Activated CD8-positive, alpha-beta T cell treated with anti-CD3 and anti-CD28 coated beads for 36 hours (primary cell): Measurements from ENCODE around the gene KLF1. TPM values are rescaled to one million over a fixed set of nuclear protein-coding genes. Genes with fewer than 3 reads are reported as not detected.

Experiments used
- ATAC-seq: fragments of 200-7000 bp; cut with Tn5 transposase; one replicate; pipeline ENCODE4 v1.10.0; 2021; ENCODE audit warnings: mild to moderate bottlenecking, moderate library complexity
- CTCF ChIA-PET: fragments of 350-600 bp; sonication (Branson Sonifier 250); formaldehyde crosslinking; loops from one replicate; lab custom pipeline; 2021; ENCODE audit warnings: antibody characterized with exemption; lab: Charles Lee
- POLR2A ChIA-PET: fragments of 350-600 bp; sonication (Branson Sonifier 250); formaldehyde crosslinking; loops from one replicate; lab custom pipeline; 2021; ENCODE audit warnings: antibody characterized with exemption; lab: Charles Lee
- DNase-seq: peaks from one replicate; pipeline ENCODE4 v3.0.0-alpha.2; 2020
- H3K27ac Mint-ChIP-seq: one replicate; pipeline ENCODE4 v1.8.0; 2021; ENCODE audit warnings: mild to moderate bottlenecking, mixed read lengths
- H3K27me3 Mint-ChIP-seq: one replicate; pipeline ENCODE4 v1.8.0; 2021; ENCODE audit warnings: mixed read lengths
- H3K36me3 Mint-ChIP-seq: one replicate; pipeline ENCODE4 v1.8.0; 2021; ENCODE audit warnings: low read depth, mixed read lengths
- H3K4me1 Mint-ChIP-seq: one replicate; pipeline ENCODE4 v1.8.0; 2021; ENCODE audit warnings: low read depth, mixed read lengths
- H3K4me3 Mint-ChIP-seq: one replicate; pipeline ENCODE4 v1.8.0; 2021; ENCODE audit warnings: mild to moderate bottlenecking, moderate library complexity, mixed read lengths
- H3K9me3 Mint-ChIP-seq: one replicate; pipeline ENCODE4 v1.8.0; 2021; ENCODE audit warnings: mixed read lengths
- CTCF ChIP-seq: fragments of 200-600 bp; IDR thresholded peaks from one replicate; pipeline ENCODE4 v1.8.0; 2022; ENCODE audit warnings: antibody characterized with exemption, mild to moderate bottlenecking
- intact Hi-C: fragments of 100-400 bp; cut with micrococcal nuclease; formaldehyde crosslinking; loops from one replicate; pipeline ENCODE4 v1.10.0; 2022
- total RNA-seq, 2 experiments: library from RNA; stranded (reverse); gene quantifications; one replicate each; pipeline ENCODE4 v1.2.3, GENCODE V29; 2021

KLF1 gene
- total RNA-seq, 2 experiments from 2014 or later = 0.32 to 0.38 TPM

- no peak for TF ChIP-seq CTCF
- Mint-ChIP-seq H3K36me3 (peaks cover 30% of the 10 kb centered on the region), H3K9me3 (peaks cover 7% of the 10 kb centered on the region), H3K4me3 (no peak overlapping the region), H3K27ac (no peak overlapping the region), H3K4me1 (peaks cover 7% of the 10 kb centered on the region), H3K27me3 (no peaks in the 10 kb centered on the region)
- ATAC-seq (no peak), DNase-seq (no peak)
- CTCF ChIA-PET = interaction anchor here (1.2 to 2.4 kb wide), 3 partner anchors 11 to 187 kb away, joined by 3 to 12 read pairs (median 7); no protein-coding TSS in a partner anchor
- POLR2A ChIA-PET = interaction anchor here (1.0 to 1.9 kb wide), 6 partner anchors 8 to 260 kb away, joined by 3 to 9 read pairs (median 3); partner anchors contain the start of genes DNASE2, GCDH and GET3
- intact Hi-C loops = no loop called here
Observed at GRCh38 chr19:12873891-12874745, 12.9 kb downstream of the KLF1 start.

- intact Hi-C loops = no loop called here
- ChIA-PET POLR2A (interaction anchor here (0.5 to 1.9 kb wide), 10 partner anchors 9 to 1836 kb away, joined by 3 to 9 read pairs (median 3); partner anchors contain the start of genes DNASE2, GCDH, GET3 and JUNB), CTCF (interaction anchor here (0.9 to 2.4 kb wide), 9 partner anchors 8 to 188 kb away, joined by 3 to 12 read pairs (median 5); partner anchors contain the start of gene DNASE2)
- H3K4me3 Mint-ChIP-seq = peak overlapping the region; percentile 35
- TF ChIP-seq CTCF = no peak
- peak; percentile 88 for DNase-seq
- no peaks in the 10 kb centered on the region for H3K27me3 Mint-ChIP-seq
- no peak overlapping the region for H3K27ac Mint-ChIP-seq
- peak; percentile 86 for ATAC-seq
- H3K9me3 Mint-ChIP-seq = peaks cover 7% of the 10 kb centered on the region
- peaks cover 7% of the 10 kb centered on the region for H3K4me1 Mint-ChIP-seq
- H3K36me3 Mint-ChIP-seq = peaks cover 25% of the 10 kb centered on the region
Observed at GRCh38 chr19:12872941-12873890, 13.8 kb downstream of the KLF1 start.

- Mint-ChIP-seq H3K9me3 (peaks cover 7% of the 10 kb centered on the region), H3K4me1 (peaks cover 8% of the 10 kb centered on the region), H3K36me3 (peaks cover 24% of the 10 kb centered on the region), H3K4me3 (no peak overlapping the region), H3K27me3 (no peaks in the 10 kb centered on the region), H3K27ac (no peak overlapping the region)
- DNase-seq = no peak
- ChIA-PET POLR2A (interaction anchor here (0.6 to 1.9 kb wide), 5 partner anchors 8 to 1228 kb away, joined by 3 to 9 read pairs (median 3); partner anchors contain the start of genes DNASE2, JUNB and TNPO2), CTCF (interaction anchor here (0.9 to 2.4 kb wide), 8 partner anchors 9 to 115 kb away, joined by 4 to 12 read pairs (median 5); partner anchors contain the start of gene DNASE2)
- ATAC-seq = no peak
- no peak for TF ChIP-seq CTCF
- intact Hi-C loops = no loop called here
Observed at GRCh38 chr19:12872255-12872654, 14.7 kb downstream of the KLF1 start.

- no peak for DNase-seq
- Mint-ChIP-seq H3K4me1 (peaks cover 10% of the 10 kb centered on the region), H3K36me3 (peaks cover 24% of the 10 kb centered on the region), H3K4me3 (no peak overlapping the region), H3K9me3 (peaks cover 7% of the 10 kb centered on the region), H3K27me3 (no peaks in the 10 kb centered on the region), H3K27ac (no peak overlapping the region)
- no peak for ATAC-seq
- intact Hi-C loops = no loop called here
- ChIA-PET POLR2A (interaction anchor here (0.6 to 1.9 kb wide), 2 partner anchors 10 to 1227 kb away, joined by 3 to 9 read pairs; partner anchors contain the start of gene DNASE2), CTCF (interaction anchor here (1.8 to 2.4 kb wide), 3 partner anchors 10 to 114 kb away, joined by 5 to 8 read pairs (median 7); partner anchors contain the start of gene DNASE2)
- TF ChIP-seq CTCF = no peak
Observed at GRCh38 chr19:12871681-12872080, 15.3 kb downstream of the KLF1 start.
